ENCODE measurements around the gene ARHGEF2.

- TF ChIP-seq CTCF (IDR thresholded peaks at IDR 0.05), result no peak
- no peak for TF ChIP-seq EZH2phosphoT487 (IDR thresholded peaks at IDR 0.05; ENCODE audit: borderline replicate concordance, low read depth)
- no peak for TF ChIP-seq POLR2AphosphoS5 (IDR thresholded peaks at IDR 0.05; ENCODE audit: low read depth, low read length)
- no peak for TF ChIP-seq RFX5 (IDR thresholded peaks at IDR 0.05; ENCODE audit: low read length)
- TF ChIP-seq RAD21 (IDR thresholded peaks at IDR 0.05; ENCODE audit: low read length), result no peak
These were observed 21.6 kb upstream of the ARHGEF2 start for GRCh38 chr1:155999964-156000363.

Data from SK-N-SH (cell line).